Activated CD8-positive, alpha-beta memory T cell treated with anti-CD3 and anti-CD28 coated beads for 48 hours (primary cell): ENCODE measurements around the gene INTS1.
"Not testable (repeated sequence)": the region's sequence is repeated elsewhere in the genome, so short reads cannot be mapped to it uniquely, and the experiment has no call there.

Source experiments
- DNase-seq, 3 experiments: peaks; one replicate each; pipeline ENCODE4 v3.0.0-alpha.2; 2020; ENCODE audit warnings: low read depth in 2 of 3, low spot score in 2 of 3

INTS1 gene

DNA sequence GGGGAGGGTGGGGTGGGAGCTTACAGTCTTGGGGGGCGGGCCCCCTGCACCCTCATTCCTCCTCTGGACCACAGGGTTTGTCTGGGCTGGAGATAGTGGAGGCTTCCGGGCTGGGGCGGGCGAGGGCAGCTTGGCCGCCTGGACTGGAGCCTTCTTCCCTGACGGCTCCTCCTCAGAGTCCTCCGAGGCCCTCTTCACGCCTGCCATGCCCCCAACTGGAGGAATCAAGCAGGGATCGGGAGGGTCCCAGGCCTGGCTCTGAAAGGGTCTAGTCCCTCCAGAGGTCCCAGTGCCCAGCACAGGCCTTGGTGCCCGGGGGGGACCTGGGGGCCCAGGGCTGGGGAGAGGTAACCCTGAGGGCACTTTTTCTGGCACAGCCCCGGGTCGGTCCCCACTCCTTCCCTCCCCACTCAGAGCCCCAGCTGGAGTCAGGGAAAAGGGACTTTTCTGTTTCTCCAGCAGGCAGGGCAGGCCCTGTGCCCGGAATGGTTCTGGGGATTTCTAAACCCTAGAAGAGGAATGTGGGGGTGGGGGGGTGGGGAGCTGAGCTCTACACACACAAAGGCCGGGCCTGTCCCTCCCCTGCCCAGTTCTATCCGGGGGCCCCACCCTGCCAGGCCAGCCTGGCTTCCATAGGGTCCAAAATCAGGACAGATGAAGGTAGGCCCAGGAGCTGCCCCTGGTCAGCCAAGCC, 56.5 kb downstream of the INTS1 start:
- DNase-seq: no peak

DNA sequence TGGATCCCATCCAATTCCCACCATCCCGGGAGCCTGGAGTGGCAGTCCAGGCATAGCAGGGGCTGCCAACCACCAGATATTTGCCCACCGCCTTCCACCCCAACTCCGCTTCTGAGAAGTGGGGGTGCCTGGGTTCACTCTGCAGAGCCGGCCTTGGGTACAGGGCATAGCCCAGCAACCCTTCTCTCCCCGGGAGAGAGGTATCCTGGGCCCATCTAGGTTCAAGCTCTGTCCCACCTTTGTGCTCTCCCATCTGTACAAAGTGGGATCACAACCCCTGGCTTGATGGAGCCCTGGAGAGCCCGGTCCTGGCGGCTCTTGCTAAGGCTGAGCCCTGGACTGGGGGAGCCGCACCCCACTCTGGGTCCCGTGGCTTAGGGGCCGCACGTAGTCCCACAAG, 57.1 kb downstream of the INTS1 start:
- no peak for DNase-seq

DNA sequence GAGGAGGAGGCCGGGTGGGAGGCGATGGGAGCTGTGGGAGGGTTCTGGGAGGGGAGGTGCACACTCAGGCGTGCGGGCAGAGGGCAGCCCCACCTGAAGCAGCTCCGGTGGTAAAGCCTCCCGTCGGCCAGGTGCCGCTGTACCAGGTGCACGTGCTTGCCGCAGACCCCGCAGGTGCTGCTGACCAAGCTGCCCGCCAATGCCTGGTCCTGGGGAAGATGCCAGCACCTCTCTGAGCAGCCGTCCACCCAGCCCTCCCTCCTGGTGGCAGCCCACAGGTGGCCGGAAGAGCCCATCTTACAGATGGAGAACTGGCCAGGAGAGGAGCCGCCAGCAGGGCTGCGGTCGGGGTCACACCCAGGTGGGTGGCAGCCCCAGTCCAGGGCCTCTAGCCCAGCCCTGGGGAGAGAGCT, 57.6 kb downstream of the INTS1 start:
- no peak for DNase-seq

DNA sequence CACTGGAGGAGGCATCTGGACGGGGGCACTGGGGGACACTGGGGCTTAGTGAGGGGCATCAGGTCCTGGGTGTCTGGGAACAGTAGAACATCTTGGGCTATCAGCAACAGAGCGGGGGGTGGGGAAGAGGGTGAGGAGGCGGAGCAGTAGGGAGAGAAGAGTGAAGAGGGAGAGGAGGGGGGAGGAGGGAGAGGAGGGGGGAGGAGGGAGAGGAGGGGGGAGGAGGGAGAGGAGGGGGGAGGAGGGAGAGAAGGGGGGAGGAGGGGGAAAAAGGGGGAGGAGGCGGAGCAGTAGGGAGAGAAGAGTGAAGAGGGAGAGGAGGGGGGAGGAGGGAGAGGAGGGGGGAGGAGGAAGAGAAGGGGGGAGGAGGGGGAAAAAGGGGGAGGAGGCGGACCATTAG, 58.2 kb downstream of the INTS1 start:
- not testable (repeated sequence) for DNase-seq

- no peak for DNase-seq
These were observed 58.8 kb downstream of the INTS1 start for GRCh38 chr7:1445341-1445740.

DNA sequence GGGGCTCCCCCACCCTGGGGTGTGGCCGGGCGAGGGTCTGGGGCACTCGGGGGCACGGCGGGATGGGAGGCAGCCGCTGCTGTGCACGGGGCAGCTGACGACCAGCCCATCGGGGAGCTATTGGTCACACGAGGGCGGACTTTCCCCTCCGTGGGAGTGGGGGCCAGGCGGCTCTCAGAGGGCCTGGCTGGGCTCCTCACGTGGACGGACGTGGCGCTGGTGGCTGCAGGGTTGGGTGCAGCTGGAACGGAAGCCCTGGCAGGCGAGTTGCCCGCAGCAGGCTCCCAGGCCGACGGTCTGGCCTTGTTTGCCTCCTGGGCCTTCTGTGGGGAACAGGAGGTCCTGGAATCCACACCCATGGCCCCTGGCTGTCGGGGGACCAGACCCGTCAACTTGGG, 59.3 kb downstream of the INTS1 start:
- DNase-seq: no peak

DNA sequence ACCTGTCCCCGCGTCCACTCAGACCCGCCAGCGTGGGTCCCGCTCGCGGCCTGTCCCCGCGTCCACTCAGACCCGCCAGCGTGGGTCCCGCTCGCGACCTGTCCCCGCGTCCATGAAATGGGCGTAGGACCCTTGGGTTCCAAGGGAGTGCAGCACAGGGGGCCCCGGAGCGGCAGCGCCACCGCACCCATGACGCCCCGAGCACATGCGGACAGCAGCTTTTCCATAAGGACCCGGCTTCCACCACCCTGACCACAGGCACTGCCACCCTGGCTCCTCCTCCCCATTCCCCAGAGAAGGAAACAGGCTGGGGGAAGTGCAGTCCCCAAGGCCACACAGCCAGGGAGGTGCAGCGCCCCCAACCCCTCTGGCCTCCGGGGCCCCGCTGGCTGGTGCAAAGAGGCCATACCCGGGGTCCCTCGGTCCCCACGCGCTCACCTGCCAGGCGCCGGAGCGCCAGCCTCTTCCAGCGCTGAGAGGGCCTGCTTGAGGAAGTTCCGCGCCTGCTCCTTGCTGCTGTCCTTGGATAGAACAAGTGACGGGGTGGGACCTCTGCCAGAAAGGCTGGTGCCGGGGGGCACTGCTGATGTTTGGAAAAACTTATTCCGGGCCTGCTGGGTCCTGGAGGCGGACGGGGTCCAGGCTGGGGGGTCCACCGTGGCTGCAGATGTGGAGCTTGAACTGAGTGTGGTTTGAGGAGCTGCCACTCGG, 59.8 kb downstream of the INTS1 start:
- no peak for DNase-seq

DNA sequence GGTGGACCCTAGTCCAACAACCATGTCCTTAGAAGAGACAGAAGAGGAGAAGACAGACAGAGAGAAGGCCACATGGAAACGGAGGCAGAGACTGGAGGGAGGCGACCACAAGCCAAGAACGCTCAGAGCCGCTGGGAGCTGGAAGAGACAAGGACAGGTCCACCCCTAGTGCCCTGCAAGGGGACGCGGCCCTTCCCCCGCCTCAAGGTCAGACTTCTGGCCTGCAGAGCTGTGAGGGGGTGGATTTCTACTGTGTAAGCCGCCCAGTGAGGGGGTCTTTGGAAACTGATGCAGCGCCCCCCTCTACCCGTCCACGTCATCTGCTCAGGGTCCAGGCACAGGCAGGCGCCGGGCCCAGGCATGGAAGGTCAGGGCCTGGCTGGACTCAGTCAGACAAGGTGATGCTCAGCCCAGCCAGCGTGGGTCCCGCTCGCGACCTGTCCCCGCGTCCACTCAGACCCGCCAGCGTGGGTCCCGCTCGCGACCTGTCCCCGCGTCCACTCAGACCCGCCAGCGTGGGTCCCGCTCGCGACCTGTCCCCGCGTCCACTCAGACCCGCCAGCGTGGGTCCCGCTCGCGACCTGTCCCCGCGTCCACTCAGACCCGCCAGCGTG, 60.5 kb downstream of the INTS1 start:
- not testable (repeated sequence) for DNase-seq

DNA sequence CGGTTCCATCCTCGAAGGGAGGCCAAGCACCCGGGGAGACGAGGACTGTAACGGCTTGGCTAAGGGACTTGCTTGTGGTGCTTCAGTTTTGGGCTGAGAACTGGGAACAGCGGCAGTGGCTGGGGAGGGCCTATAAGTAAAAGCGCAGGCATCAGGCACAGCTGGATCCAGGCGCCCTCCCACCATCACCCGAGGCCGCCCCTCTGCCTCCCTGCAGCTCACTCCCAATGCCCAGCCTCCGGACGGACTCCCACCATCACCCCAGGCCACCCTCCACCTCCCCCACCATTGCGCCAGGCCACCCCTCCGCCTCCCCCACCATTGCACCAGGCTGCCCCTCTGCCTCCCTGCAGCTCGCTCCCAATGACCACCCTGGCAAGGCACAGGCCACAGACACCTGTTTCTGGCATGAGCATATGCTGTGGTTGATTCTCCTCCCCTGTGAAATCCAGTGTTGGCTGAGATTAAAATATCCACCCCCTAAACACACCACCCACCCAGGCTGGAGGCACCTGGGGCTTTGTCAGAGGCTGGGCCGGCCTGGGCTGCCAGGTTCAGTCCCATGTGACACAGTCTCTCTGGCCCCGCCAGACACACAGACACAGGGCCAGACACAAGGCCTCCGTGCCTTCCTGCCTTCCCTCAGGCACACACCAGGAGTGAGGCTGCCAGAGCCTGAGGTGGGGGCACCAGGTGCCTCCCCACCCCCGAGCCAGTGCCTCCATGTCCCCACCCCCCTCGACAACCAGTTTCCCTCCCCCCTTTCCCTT, 61.6 kb downstream of the INTS1 start:
- no peak for DNase-seq

- no peak for DNase-seq
These were observed 62.4 kb downstream of the INTS1 start for GRCh38 chr7:1441615-1442354.

DNA sequence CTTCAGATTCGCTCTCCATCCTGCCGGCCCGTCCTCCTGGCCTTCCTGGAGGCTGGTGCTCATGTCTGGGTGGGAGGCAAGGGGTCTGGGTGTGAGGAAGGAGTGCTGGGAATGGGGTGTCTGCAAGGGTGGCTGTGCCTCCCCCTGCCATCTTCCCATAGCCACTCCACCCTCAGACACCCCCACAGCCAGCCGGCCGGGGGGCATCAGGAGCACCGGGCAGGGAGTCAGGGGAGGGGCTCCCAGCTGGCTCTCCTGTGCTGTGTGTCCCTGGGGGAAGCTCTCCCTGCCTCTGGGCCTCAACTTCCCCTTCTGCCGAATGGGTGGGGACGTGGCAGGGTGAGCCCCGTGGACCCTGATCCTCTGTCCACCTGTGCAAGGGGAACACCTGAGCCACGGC, 63.6 kb downstream of the INTS1 start:
- DNase-seq: no peak

GRCh38 chr7:1439373-1440363, 64.5 kb downstream of the INTS1 start:
- DNase-seq: no peak

DNA sequence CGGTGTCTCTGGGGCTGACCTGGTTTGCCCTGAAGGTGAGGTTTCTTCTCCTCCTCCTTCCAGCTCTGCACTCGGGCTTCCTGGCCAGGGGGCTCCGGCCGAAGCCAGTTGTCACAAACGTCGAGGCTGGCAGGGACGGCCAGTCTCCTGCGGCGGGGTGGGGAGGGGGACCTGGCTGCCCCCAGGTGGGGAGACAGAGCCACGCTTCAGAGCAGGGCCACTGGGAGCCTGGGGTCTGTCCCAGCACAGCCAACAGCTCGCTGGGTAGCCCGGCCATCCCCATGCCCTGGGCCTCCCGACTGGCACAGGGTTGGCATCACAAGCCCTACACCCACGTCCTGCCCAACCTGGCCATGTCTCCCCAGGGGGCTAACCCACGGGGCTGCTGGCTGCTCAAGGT, 65.4 kb downstream of the INTS1 start:
- no peak for DNase-seq

DNA sequence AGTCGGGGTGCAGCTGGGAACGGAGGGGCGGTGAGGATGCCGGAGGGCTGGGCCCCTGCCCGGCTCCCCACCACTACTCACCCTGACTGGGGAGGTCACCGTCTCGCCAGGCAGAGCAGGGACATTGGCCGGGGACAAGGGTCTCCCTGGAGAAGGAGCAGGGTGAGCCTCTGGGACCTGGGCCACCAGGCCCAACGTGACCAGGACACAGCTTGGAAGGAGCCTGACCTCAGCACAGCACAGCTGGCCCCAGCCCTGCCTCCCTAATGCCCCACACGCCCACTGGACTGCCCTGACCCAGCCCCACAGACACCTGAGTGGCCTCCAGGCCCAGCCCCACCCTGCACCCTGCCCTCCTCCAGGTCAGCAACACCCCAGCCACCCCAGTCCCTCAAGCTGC, 66.0 kb downstream of the INTS1 start:
- no peak for DNase-seq

GRCh38 chr7:1437155-1437880, 66.9 kb downstream of the INTS1 start:
- no peak for DNase-seq

DNA sequence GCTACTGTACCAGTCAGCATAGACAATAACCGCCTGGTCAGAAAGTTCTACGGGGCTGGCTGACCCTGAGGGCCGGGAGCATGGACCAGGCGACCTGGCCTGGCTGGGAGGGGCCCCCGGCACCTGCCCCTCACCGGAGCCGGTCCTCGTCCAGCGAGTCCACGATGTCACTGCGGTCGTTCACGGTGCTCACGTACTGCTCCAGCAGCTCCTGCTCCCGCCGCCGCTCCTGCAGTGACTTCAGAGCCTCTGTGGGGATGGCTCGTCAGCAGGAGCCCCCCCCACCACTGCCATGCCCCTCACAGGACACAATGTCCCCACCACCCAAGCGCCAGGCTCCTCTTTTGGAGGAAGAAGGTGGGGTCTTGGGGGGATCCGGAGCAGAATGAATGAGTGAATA, 67.6 kb downstream of the INTS1 start:
- no peak for DNase-seq

GRCh38 chr7:1434891-1435670, 69.1 kb downstream of the INTS1 start:
- DNase-seq: no peak

DNA sequence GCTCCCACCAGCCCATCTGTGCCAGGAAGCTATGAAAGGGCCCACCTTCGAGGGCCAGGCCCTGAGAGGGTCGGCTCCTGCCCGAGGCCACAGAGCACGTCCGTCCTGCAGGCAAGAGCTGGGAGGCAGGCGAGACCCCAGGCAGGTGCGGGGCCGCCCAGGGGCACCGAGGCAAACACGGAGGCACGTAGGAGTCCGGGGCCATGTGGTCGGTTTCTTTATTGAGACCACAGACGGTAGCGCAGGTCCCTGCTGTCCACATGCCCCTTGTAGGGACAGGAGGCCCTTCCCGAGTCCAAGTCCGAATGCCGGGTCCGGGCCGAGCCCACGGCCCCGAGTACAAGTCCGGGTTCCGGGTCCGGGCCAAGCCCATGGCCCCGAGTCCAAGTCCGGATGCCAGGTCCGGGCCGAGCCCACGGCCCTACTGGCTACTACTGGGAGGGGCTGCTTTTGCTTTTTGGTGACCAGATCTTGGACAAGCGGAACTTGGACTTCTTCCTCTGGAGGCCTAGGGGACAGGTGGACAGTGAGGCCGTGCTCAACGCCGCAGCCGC, 69.9 kb downstream of the INTS1 start:
- no peak for DNase-seq
